ENCODE measurements around the gene CTRB1. TPM values are rescaled to one million over a fixed set of nuclear protein-coding genes. Genes with fewer than 3 reads are reported as not detected.

CTRB1 gene
- total and polyA plus RNA-seq, 2 of the 13 experiments (the other 11 are each of a cell fraction or from before 2014, with no cell fraction given), result not detected

GRCh38 chr16:75251280-75252048, 32.7 kb downstream of the CTRB1 start, which contains the start of gene BCAR1 (continued):
- TF ChIP-seq AFF4 (CRISPR knock-in tag; IDR thresholded peaks at IDR 0.05) (no peak), RARA (CRISPR knock-in tag; IDR thresholded peaks at IDR 0.05) (no peak), BCL3 (CRISPR knock-in tag; IDR thresholded peaks at IDR 0.05) (peak; percentile 28; the same call in 1 of the 2 replicates), ZBTB42 (CRISPR knock-in tag; IDR thresholded peaks at IDR 0.05) (no peak), ZNF24 (IDR thresholded peaks at IDR 0.05) (0 out of 2 replicates have a peak, but pooled peaks have one; percentile 12), FOXA3 (CRISPR knock-in tag; IDR thresholded peaks at IDR 0.05) (0 out of 2 replicates have a peak, but pooled peaks have one; percentile 6), ZFX (CRISPR knock-in tag; IDR thresholded peaks at IDR 0.05; ENCODE audit: low read depth) (peak; percentile 62), ZKSCAN8 (CRISPR knock-in tag; IDR thresholded peaks at IDR 0.05; ENCODE audit: borderline replicate concordance) (no peak), BRCA1 (CRISPR knock-in tag; IDR thresholded peaks at IDR 0.05) (no peak), ZNF564 (CRISPR knock-in tag; IDR thresholded peaks at IDR 0.05) (no peak), ZNF205 (CRISPR knock-in tag; IDR thresholded peaks at IDR 0.05) (0 out of 2 replicates have a peak, but pooled peaks have one; percentile 52), NFE2L2 (IDR thresholded peaks at IDR 0.05; ENCODE audit: low read length) (no peak), ADNP (CRISPR knock-in tag; IDR thresholded peaks at IDR 0.05) (no peak), MIER3 (CRISPR knock-in tag; IDR thresholded peaks at IDR 0.05; ENCODE audit: borderline replicate concordance) (no peak), ZNF335 (CRISPR knock-in tag; IDR thresholded peaks at IDR 0.05) (no peak), SSRP1 (CRISPR knock-in tag; IDR thresholded peaks at IDR 0.05) (no peak), ZNF782 (CRISPR knock-in tag; IDR thresholded peaks at IDR 0.05; ENCODE audit: borderline replicate concordance) (no peak), ZNF772 (CRISPR knock-in tag; IDR thresholded peaks at IDR 0.05) (0 out of 2 replicates have a peak, but pooled peaks have one; percentile 21), NR2F2 (IDR thresholded peaks at IDR 0.05; ENCODE audit: borderline replicate concordance, low read depth) (no peak), WIZ (CRISPR knock-in tag; IDR thresholded peaks at IDR 0.05) (no peak)
- TF ChIP-seq, protein P1, sequence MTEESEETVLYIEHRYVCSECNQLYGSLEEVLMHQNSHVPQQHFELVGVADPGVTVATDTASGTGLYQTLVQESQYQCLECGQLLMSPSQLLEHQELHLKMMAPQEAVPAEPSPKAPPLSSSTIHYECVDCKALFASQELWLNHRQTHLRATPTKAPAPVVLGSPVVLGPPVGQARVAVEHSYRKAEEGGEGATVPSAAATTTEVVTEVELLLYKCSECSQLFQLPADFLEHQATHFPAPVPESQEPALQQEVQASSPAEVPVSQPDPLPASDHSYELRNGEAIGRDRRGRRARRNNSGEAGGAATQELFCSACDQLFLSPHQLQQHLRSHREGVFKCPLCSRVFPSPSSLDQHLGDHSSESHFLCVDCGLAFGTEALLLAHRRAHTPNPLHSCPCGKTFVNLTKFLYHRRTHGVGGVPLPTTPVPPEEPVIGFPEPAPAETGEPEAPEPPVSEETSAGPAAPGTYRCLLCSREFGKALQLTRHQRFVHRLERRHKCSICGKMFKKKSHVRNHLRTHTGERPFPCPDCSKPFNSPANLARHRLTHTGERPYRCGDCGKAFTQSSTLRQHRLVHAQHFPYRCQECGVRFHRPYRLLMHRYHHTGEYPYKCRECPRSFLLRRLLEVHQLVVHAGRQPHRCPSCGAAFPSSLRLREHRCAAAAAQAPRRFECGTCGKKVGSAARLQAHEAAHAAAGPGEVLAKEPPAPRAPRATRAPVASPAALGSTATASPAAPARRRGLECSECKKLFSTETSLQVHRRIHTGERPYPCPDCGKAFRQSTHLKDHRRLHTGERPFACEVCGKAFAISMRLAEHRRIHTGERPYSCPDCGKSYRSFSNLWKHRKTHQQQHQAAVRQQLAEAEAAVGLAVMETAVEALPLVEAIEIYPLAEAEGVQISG (CRISPR knock-in tag; IDR thresholded peaks at IDR 0.05), result peak; percentile 74; the same call in 1 of the 2 replicates
- TF ChIP-seq, protein P2, sequence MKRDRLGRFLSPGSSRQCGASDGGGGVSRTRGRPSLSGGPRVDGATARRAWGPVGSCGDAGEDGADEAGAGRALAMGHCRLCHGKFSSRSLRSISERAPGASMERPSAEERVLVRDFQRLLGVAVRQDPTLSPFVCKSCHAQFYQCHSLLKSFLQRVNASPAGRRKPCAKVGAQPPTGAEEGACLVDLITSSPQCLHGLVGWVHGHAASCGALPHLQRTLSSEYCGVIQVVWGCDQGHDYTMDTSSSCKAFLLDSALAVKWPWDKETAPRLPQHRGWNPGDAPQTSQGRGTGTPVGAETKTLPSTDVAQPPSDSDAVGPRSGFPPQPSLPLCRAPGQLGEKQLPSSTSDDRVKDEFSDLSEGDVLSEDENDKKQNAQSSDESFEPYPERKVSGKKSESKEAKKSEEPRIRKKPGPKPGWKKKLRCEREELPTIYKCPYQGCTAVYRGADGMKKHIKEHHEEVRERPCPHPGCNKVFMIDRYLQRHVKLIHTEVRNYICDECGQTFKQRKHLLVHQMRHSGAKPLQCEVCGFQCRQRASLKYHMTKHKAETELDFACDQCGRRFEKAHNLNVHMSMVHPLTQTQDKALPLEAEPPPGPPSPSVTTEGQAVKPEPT (CRISPR knock-in tag; IDR thresholded peaks at IDR 0.05; ENCODE audit: low read depth), result no peak
